Left renal cortex interstitium (tissue), 4 donors: Measurements from ENCODE around the gene TM4SF1. TPM values are rescaled to one million over a fixed set of nuclear protein-coding genes. Genes with fewer than 3 reads are reported as not detected.
"Not testable (repeated sequence)": the region's sequence is repeated elsewhere in the genome, so short reads cannot be mapped to it uniquely, and the experiment has no call there.

Source experiments
- DNase-seq, 4 donors: peaks; one replicate each; pipeline ENCODE4 v3.0.0-alpha.2; 2013; ENCODE audit warnings: low read depth in 4 of 4, low spot score in 2 of 4, missing footprints in 1 of 4
- polyA plus RNA-seq, 4 donors: library from polyadenylated mRNA; unstranded; fragments of 120-200 nt; gene quantifications; one replicate each; pipeline ENCODE4 v1.2.1, GENCODE V29; 2013; ENCODE audit not compliant: insufficient read length in 4 of 4

The TM4SF1 gene
- polyA plus RNA-seq, 4 donors: 51.6 to 76.7 (median 58.4) TPM

- no peak for DNase-seq
Observed at GRCh38 chr3:149395107-149396089, 17.9 kb upstream of the TM4SF1 start.

GRCh38 chr3:149393345-149394160 lies 16.1 kb upstream of the TM4SF1 start:
- no peak for DNase-seq

GRCh38 chr3:149391960-149392359 lies 14.5 kb upstream of the TM4SF1 start:
- no peak for DNase-seq

GRCh38 chr3:149390772-149391212 lies 13.3 kb upstream of the TM4SF1 start:
- DNase-seq: no peak

- DNase-seq: no peak
Observed at GRCh38 chr3:149390294-149390693, 12.8 kb upstream of the TM4SF1 start.

GRCh38 chr3:149388531-149389417 lies 11.3 kb upstream of the TM4SF1 start:
- DNase-seq: no peak

GRCh38 chr3:149388001-149388440 lies 10.6 kb upstream of the TM4SF1 start:
- no peak for DNase-seq

GRCh38 chr3:149386299-149386606 lies 8.8 kb upstream of the TM4SF1 start:
- no peak for DNase-seq

- DNase-seq: no peak
Observed at GRCh38 chr3:149385617-149386298, 8.3 kb upstream of the TM4SF1 start.

- DNase-seq: no peak
Observed at GRCh38 chr3:149384911-149385321, 7.5 kb upstream of the TM4SF1 start.

- no peak for DNase-seq
Observed at GRCh38 chr3:149384167-149384566, 6.7 kb upstream of the TM4SF1 start.

- DNase-seq: no peak
Observed at GRCh38 chr3:149383703-149384102, 6.3 kb upstream of the TM4SF1 start.

GRCh38 chr3:149382518-149382917 lies 5.1 kb upstream of the TM4SF1 start:
- DNase-seq: no peak

- DNase-seq: no peak
Observed at GRCh38 chr3:149382101-149382467, 4.6 kb upstream of the TM4SF1 start.

- DNase-seq: no peak
Observed at GRCh38 chr3:149381173-149382100, 4.0 kb upstream of the TM4SF1 start.

GRCh38 chr3:149380220-149380619 lies 2.8 kb upstream of the TM4SF1 start:
- DNase-seq: not testable (repeated sequence)

GRCh38 chr3:149378478-149379309 lies 1.2 kb upstream of the TM4SF1 start:
- DNase-seq: no peak
